Type B pancreatic cell (in vitro differentiated cells): ENCODE data around the gene TRAF3IP3. TPM values are rescaled to one million over a fixed set of nuclear protein-coding genes. Genes with fewer than 3 reads are reported as not detected.
A peak's percentile ranks its signal among the peaks of the same experiment; 100 is the strongest.

ENCODE experiments used
- DNase-seq: peaks from one replicate; pipeline ENCODE4 v3.0.0; 2021; ENCODE audit warnings: mixed read lengths; ENCODE audit not compliant: unreplicated experiment; ENCODE audit errors: extremely low spot score
- H3K27ac Mint-ChIP-seq: 2 replicates; pipeline ENCODE4 v1.8.0; 2021; ENCODE audit warnings: mild to moderate bottlenecking, mixed read lengths
- H3K27me3 Mint-ChIP-seq: 2 replicates; pipeline ENCODE4 v1.8.0; 2021; ENCODE audit warnings: mixed read lengths
- H3K36me3 Mint-ChIP-seq: 2 replicates; pipeline ENCODE4 v1.8.0; 2021; ENCODE audit warnings: mixed read lengths
- H3K4me1 Mint-ChIP-seq: one replicate; pipeline ENCODE4 v1.8.0; 2021; ENCODE audit warnings: mixed read lengths; ENCODE audit not compliant: unreplicated experiment
- H3K4me3 Mint-ChIP-seq: 2 replicates; pipeline ENCODE4 v1.8.0; 2021; ENCODE audit warnings: mild to moderate bottlenecking, mixed read lengths
- H3K9me3 Mint-ChIP-seq: 2 replicates; pipeline ENCODE4 v1.8.0; 2021; ENCODE audit warnings: mixed read lengths
- CTCF ChIP-seq: fragments of 200-600 bp; sonication (generic); conservative IDR thresholded peaks from 2 replicates; pipeline ENCODE4 v1.5.0; 2021; ENCODE audit warnings: antibody characterized with exemption, mild to moderate bottlenecking
- total RNA-seq: library from RNA; stranded (reverse); gene quantifications from 2 replicates; pipeline ENCODE4 v1.2.1, GENCODE V29; 2021; ENCODE audit warnings: low replicate concordance

Gene TRAF3IP3
- total RNA-seq, 1 donor from 2014 or later = 1.7 TPM

GRCh38 chr1:209743145-209743482, 12.7 kb upstream of the TRAF3IP3 start:
- H3K4me3 Mint-ChIP-seq = no peak overlapping the region
- H3K36me3 Mint-ChIP-seq = no peaks in the 10 kb centered on the region
- no peaks in the 10 kb centered on the region for H3K9me3 Mint-ChIP-seq
- no peaks in the 10 kb centered on the region for H3K27me3 Mint-ChIP-seq
- H3K27ac Mint-ChIP-seq = no peak overlapping the region
- no peak for TF ChIP-seq CTCF
- peaks cover 24% of the 10 kb centered on the region for H3K4me1 Mint-ChIP-seq
- DNase-seq = no peak

DNA sequence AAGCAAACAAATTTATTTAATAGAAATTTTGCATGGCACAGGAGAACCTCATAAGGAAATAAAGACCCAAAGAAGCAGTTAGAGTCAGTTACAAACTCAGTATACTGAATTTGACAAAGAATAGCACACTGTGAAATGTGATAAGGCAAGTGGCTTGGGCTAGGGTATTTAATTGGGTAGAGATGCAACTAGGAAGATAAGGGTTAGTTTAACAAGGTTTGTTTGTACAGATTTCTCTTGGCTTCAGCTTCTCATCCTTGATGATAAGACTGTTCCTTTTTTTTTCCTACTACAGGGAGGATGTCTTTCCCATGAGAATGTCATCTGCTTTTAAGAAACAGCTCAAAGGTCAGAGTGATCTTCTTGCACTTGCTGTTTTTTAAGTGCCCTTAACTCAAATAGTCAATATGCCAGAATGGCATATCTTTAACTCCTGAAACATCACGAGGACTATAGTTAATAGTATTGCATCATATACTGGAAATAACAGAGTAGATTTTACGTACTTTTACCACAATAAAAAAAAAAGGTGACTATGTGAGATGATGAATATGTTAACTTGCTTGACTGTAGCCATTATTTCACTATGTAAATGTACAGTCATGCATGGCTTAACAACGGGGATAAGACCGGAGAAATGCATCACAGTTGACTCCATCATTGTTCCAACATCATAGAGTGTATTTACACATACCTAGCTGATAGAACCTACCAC, 9.2 kb upstream of the TRAF3IP3 start:
- no peak overlapping the region for H3K4me3 Mint-ChIP-seq
- peaks cover 25% of the 10 kb centered on the region for H3K4me1 Mint-ChIP-seq
- H3K36me3 Mint-ChIP-seq = no peaks in the 10 kb centered on the region
- no peak overlapping the region for H3K27ac Mint-ChIP-seq
- no peak for DNase-seq
- no peaks in the 10 kb centered on the region for H3K9me3 Mint-ChIP-seq
- no peaks in the 10 kb centered on the region for H3K27me3 Mint-ChIP-seq
- TF ChIP-seq CTCF = no peak

DNA sequence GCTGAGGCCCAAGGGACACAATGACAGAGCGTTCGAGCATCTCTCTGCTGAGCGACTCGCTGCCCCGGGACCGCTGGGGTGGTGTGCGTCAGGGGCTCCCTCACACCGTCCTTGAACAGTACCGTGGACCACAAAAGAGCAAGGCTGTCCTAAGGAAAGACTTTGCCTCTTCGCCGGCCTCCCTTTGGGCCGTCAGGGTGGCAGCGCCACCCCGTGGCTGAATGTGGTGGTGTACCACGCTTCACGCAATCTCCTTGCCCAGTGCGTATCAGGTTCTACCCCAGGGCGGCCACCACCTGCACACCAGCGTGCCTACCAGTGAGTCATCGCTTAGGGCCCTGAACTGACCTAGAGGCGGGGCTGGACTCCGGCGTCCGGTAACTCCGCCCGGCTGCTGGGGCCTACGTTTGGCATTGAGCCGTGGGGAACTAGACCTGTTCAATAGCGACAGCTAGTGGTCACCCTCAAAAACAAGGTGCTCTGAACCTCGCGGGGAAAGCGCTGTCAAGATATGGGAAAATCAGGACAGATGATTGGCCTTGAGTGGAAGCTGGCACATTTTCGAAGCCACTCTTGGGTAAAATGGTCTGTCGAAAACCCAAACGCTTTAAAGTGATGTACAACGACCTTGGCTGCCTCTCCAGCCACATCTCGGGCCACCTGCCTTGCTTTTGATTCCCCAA, 8.1 kb upstream of the TRAF3IP3 start:
- H3K9me3 Mint-ChIP-seq = no peaks in the 10 kb centered on the region
- TF ChIP-seq CTCF = peak; percentile 93
- H3K27me3 Mint-ChIP-seq = no peaks in the 10 kb centered on the region
- H3K4me3 Mint-ChIP-seq = peak overlapping the region; percentile 69
- no peaks in the 10 kb centered on the region for H3K36me3 Mint-ChIP-seq
- H3K4me1 Mint-ChIP-seq = peaks cover 16% of the 10 kb centered on the region
- peak; percentile 87 for DNase-seq
- H3K27ac Mint-ChIP-seq = peak overlapping the region; percentile 51

- no peak for DNase-seq
- H3K27ac Mint-ChIP-seq = peak overlapping the region; percentile 51
- no peak for TF ChIP-seq CTCF
- peaks cover 16% of the 10 kb centered on the region for H3K4me1 Mint-ChIP-seq
- H3K9me3 Mint-ChIP-seq = no peaks in the 10 kb centered on the region
- H3K36me3 Mint-ChIP-seq = no peaks in the 10 kb centered on the region
- no peaks in the 10 kb centered on the region for H3K27me3 Mint-ChIP-seq
- no peak overlapping the region for H3K4me3 Mint-ChIP-seq
Measured at GRCh38 chr1:209748620-209749019, 7.2 kb upstream of the TRAF3IP3 start.

GRCh38 chr1:209749205-209749604, 6.6 kb upstream of the TRAF3IP3 start:
- Mint-ChIP-seq H3K27me3 (no peaks in the 10 kb centered on the region), H3K36me3 (no peaks in the 10 kb centered on the region), H3K4me1 (peaks cover 16% of the 10 kb centered on the region), H3K4me3 (no peak overlapping the region), H3K9me3 (no peaks in the 10 kb centered on the region), H3K27ac (no peak overlapping the region)
- no peak for DNase-seq
- TF ChIP-seq CTCF = no peak
